ENCODE data around the gene GGTLC2.
"Not testable (repeated sequence)": the region's sequence is repeated elsewhere in the genome, so short reads cannot be mapped to it uniquely, and the experiment has no call there.

- TF ChIP-seq CTCF (conservative IDR thresholded peaks at IDR 0.05 in 1 of 2, IDR thresholded peaks at IDR 0.05 in 1 of 2; ENCODE audit: extremely low read depth in 1 of 2, insufficient read depth in 1 of 2, low read depth in 1 of 2, low read length in 2 of 2); EZH2 (IDR thresholded peaks at IDR 0.05; ENCODE audit: borderline replicate concordance, low read length): not testable (repeated sequence)
These were observed 10.9 kb upstream of the GGTLC2 start for GRCh38 chr22:22633533-22633932.

Data from mammary epithelial cell (primary cell).